HepG2 (cell line): ENCODE data around the gene SRGAP3. TPM values are rescaled to one million over a fixed set of nuclear protein-coding genes. Genes with fewer than 3 reads are reported as not detected.
A peak's percentile ranks its signal among the peaks of the same experiment; 100 is the strongest.

Experiments used
- GZF1 ChIP-seq: sonication (generic); formaldehyde crosslinking; IDR thresholded peaks from 2 replicates; pipeline ENCODE4 v1.5.1; 2020; ENCODE audit warnings: mild to moderate bottlenecking, missing genetic modification reagents
- HOXA5 ChIP-seq: sonication (generic); formaldehyde crosslinking; IDR thresholded peaks from 2 replicates; pipeline ENCODE4 v1.4.0; 2020; ENCODE audit warnings: missing genetic modification reagents
- HOXA9 ChIP-seq: sonication (generic); formaldehyde crosslinking; IDR thresholded peaks from 2 replicates; pipeline ENCODE4 v1.8.1; 2022; ENCODE audit warnings: missing genetic modification reagents, mild to moderate bottlenecking, moderate library complexity, borderline replicate concordance
- KDM5A ChIP-seq: fragments of 200-600 bp; sonication (generic); IDR thresholded peaks from 2 replicates; pipeline ENCODE4 v1.7.0; 2018; ENCODE audit warnings: antibody characterized with exemption, mild to moderate bottlenecking, low read length, borderline replicate concordance
- KLF15 ChIP-seq: sonication (generic); formaldehyde crosslinking; IDR thresholded peaks from 2 replicates; pipeline ENCODE4 v1.8.1; 2023; ENCODE audit warnings: borderline replicate concordance, mild to moderate bottlenecking, inconsistent platforms, missing genetic modification reagents, mixed read lengths
- MYC ChIP-seq: sonication (generic); formaldehyde crosslinking; IDR thresholded peaks from 2 replicates; pipeline ENCODE4 v1.9.0; 2021; ENCODE audit warnings: missing genetic modification reagents, borderline replicate concordance
- PAX8 ChIP-seq: sonication (generic); formaldehyde crosslinking; IDR thresholded peaks from 2 replicates; pipeline ENCODE4 v1.8.0; 2022; ENCODE audit warnings: mild to moderate bottlenecking, missing genetic modification reagents, borderline replicate concordance
- SAFB2 ChIP-seq: sonication (generic); formaldehyde crosslinking; IDR thresholded peaks from 2 replicates; pipeline ENCODE4 v1.5.1; 2020; ENCODE audit warnings: missing genetic modification reagents, low read depth, mild to moderate bottlenecking, borderline replicate concordance
- SMAD3 ChIP-seq: sonication (generic); formaldehyde crosslinking; IDR thresholded peaks from 2 replicates; pipeline ENCODE4 v1.4.0; 2020; ENCODE audit warnings: missing genetic modification reagents
- SOX13 ChIP-seq, 3 experiments: fragments of 450-650 bp in 1 of 3; sonication (generic) in 1 of 3; formaldehyde crosslinking in 1 of 3; IDR thresholded peaks in 2 of 3; conservative IDR thresholded peaks in 1 of 3; 2 replicates each; pipeline versions ENCODE4 v1.5.0 to v1.6.1; 2016 to 2020; ENCODE audit warnings: antibody characterized with exemption in 1 of 3, mild to moderate bottlenecking in 1 of 3, missing compliant biosample characterization in 1 of 3, missing genetic modification reagents in 1 of 3, moderate library complexity in 1 of 3
- SRSF1 ChIP-seq: fragments of 200-400 bp; formaldehyde crosslinking; optimal IDR thresholded peaks from 2 replicates; pipeline ENCODE3; 2017; ENCODE audit warnings: mild to moderate bottlenecking, low read depth, low read length, moderate library complexity
- STAT5B ChIP-seq: sonication (generic); formaldehyde crosslinking; IDR thresholded peaks from 2 replicates; pipeline ENCODE4 v1.4.0; 2020; ENCODE audit warnings: missing genetic modification reagents
- TGIF2 ChIP-seq: IDR thresholded peaks from 2 replicates; pipeline ENCODE4 v1.6.1; 2016; ENCODE audit warnings: control low read depth, missing compliant biosample characterization
- ZFP90 ChIP-seq: sonication (generic); formaldehyde crosslinking; IDR thresholded peaks from 2 replicates; pipeline ENCODE4 v1.8.0; 2022; ENCODE audit warnings: missing genetic modification reagents, mild to moderate bottlenecking, inconsistent platforms, borderline replicate concordance
- ZNF317 ChIP-seq: sonication (generic); formaldehyde crosslinking; IDR thresholded peaks from 2 replicates; pipeline ENCODE4 v1.5.0; 2020; ENCODE audit warnings: mild to moderate bottlenecking, missing genetic modification reagents
- ZNF451 ChIP-seq: sonication (generic); formaldehyde crosslinking; IDR thresholded peaks from 2 replicates; pipeline ENCODE4 v1.5.0; 2020; ENCODE audit warnings: mild to moderate bottlenecking, missing genetic modification reagents
- polyA plus RNA-seq, 8 experiments: library from polyadenylated mRNA; depleted of rRNA in 3 of 8; stranded (reverse) in 7 of 8; unstranded in 1 of 8; fragments of >200 nt; fragmentation: Illumina TruSeq in 4 of 8; extraction: Trizol in 4 of 8; gene quantifications; 2 replicates each; pipeline versions ENCODE4 v1.2.1 to v1.2.3, GENCODE V29; 2011 to 2016; ENCODE audit warnings: low read depth in 4 of 8, missing spikeins in 1 of 8, mixed read lengths in 1 of 8; ENCODE audit not compliant: insufficient read depth in 1 of 8
- total RNA-seq, 5 experiments: library from RNA; depleted of rRNA; stranded (reverse); fragments of >200 nt; fragmentation: Illumina TruSeq; extraction: Trizol; gene quantifications; 2 replicates each; pipeline ENCODE4 v1.2.3, GENCODE V29; 2016; ENCODE audit warnings: low read depth in 1 of 5
- TF ChIP-seq, protein P1 (sequence below): sonication (generic); formaldehyde crosslinking; IDR thresholded peaks from 2 replicates; pipeline ENCODE4 v1.4.0; 2020; ENCODE audit warnings: mild to moderate bottlenecking, missing genetic modification reagents
- TF ChIP-seq, protein P2 (sequence below): sonication (generic); formaldehyde crosslinking; IDR thresholded peaks from 2 replicates; pipeline ENCODE4 v1.4.0; 2020; ENCODE audit warnings: missing genetic modification reagents, borderline replicate concordance
- TF ChIP-seq, protein P3 (sequence below): fragments of 450-650 bp; IDR thresholded peaks from 2 replicates; pipeline ENCODE4 v1.6.1; 2017
- TF ChIP-seq, protein P4 (sequence below): sonication (generic); formaldehyde crosslinking; IDR thresholded peaks from 2 replicates; pipeline ENCODE4 v1.4.0; 2020; ENCODE audit warnings: missing genetic modification reagents

Gene SRGAP3
- total and polyA plus RNA-seq, 2 of the 13 experiments (the other 11 are each of a cell fraction or from before 2014, with no cell fraction given), result 1.2 to 1.4 TPM

DNA sequence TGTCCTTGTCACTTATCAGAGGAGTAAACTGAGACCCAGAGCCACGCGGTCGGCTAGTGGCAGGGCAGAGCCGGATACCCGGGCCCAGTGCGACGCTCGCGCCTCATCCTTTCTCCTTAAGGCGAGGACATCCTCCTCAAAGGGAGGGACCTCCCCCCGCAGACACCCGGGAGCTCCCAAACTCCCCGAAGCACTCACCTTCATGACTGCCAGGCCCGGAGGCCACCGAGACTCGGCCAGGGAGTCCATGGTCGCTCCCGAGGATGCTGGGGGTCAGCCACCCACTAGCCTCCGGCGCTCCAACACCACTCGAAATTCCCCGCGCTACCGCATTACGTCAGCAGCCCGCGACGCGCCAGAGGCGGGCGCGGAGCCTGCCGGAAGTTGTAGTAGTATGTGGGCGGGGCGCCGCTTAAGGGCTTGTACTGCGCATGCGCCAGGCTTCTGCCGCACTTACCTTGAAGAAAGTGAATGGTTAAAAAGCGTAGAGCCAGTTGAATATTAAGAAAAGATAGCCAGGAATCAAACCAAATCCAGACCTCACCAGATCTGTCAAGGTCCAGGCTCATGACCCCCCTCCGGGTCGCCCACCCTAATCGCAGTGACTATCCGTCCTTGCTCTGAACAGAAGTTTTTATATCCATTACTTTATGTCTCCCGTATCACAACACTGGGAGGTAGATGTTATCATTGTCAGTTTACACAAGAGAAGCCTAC, 286.2 kb downstream of the SRGAP3 start, which contains the start of gene RAD18 (continued):
- TF ChIP-seq SAFB2 (peak; percentile 40; the same call in 1 of the 2 replicates), KLF15 (CRISPR knock-in tag) (no peak), SOX13 (IDR thresholded peaks at IDR 0.05) (no peak), SOX13 (CRISPR knock-in tag; conservative IDR thresholded peaks at IDR 0.05 in 1 of 2, IDR thresholded peaks at IDR 0.05 in 1 of 2) (peak in 1 of 2 experiments; percentile 49; a peak in 1 of 4 replicates), ZNF317 (0 out of 2 replicates have a peak, but pooled peaks have one; percentile 16), STAT5B (no peak), HOXA5 (CRISPR knock-in tag) (peak; percentile 30; the same call in 1 of the 2 replicates), SMAD3 (no peak), MYC (peak; percentile 34; the same call in 1 of the 2 replicates), PAX8 (CRISPR knock-in tag) (no peak), ZNF451 (CRISPR knock-in tag) (no peak), SRSF1 (no peak), HOXA9 (CRISPR knock-in tag) (no peak), KDM5A (peak; percentile 95), ZFP90 (CRISPR knock-in tag) (no peak; the same call in 1 of the 2 replicates), TGIF2 (CRISPR knock-in tag) (peak; percentile 89; the same call in 1 of the 2 replicates), GZF1 (CRISPR knock-in tag) (0 out of 2 replicates have a peak, but pooled peaks have one; percentile 21)
- TF ChIP-seq, protein P1, sequence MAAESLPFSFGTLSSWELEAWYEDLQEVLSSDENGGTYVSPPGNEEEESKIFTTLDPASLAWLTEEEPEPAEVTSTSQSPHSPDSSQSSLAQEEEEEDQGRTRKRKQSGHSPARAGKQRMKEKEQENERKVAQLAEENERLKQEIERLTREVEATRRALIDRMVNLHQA, result no peak
- TF ChIP-seq, protein P2, sequence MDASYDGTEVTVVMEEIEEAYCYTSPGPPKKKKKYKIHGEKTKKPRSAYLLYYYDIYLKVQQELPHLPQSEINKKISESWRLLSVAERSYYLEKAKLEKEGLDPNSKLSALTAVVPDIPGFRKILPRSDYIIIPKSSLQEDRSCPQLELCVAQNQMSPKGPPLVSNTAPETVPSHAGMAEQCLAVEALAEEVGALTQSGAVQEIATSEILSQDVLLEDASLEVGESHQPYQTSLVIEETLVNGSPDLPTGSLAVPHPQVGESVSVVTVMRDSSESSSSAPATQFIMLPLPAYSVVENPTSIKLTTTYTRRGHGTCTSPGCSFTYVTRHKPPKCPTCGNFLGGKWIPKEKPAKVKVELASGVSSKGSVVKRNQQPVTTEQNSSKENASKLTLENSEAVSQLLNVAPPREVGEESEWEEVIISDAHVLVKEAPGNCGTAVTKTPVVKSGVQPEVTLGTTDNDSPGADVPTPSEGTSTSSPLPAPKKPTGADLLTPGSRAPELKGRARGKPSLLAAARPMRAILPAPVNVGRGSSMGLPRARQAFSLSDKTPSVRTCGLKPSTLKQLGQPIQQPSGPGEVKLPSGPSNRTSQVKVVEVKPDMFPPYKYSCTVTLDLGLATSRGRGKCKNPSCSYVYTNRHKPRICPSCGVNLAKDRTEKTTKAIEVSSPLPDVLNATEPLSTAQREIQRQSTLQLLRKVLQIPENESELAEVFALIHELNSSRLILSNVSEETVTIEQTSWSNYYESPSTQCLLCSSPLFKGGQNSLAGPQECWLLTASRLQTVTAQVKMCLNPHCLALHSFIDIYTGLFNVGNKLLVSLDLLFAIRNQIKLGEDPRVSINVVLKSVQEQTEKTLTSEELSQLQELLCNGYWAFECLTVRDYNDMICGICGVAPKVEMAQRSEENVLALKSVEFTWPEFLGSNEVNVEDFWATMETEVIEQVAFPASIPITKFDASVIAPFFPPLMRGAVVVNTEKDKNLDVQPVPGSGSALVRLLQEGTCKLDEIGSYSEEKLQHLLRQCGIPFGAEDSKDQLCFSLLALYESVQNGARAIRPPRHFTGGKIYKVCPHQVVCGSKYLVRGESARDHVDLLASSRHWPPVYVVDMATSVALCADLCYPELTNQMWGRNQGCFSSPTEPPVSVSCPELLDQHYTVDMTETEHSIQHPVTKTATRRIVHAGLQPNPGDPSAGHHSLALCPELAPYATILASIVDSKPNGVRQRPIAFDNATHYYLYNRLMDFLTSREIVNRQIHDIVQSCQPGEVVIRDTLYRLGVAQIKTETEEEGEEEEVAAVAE (CRISPR knock-in tag), result no peak
- TF ChIP-seq, protein P3, sequence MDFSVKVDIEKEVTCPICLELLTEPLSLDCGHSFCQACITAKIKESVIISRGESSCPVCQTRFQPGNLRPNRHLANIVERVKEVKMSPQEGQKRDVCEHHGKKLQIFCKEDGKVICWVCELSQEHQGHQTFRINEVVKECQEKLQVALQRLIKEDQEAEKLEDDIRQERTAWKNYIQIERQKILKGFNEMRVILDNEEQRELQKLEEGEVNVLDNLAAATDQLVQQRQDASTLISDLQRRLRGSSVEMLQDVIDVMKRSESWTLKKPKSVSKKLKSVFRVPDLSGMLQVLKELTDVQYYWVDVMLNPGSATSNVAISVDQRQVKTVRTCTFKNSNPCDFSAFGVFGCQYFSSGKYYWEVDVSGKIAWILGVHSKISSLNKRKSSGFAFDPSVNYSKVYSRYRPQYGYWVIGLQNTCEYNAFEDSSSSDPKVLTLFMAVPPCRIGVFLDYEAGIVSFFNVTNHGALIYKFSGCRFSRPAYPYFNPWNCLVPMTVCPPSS, result no peak
- TF ChIP-seq, protein P4, sequence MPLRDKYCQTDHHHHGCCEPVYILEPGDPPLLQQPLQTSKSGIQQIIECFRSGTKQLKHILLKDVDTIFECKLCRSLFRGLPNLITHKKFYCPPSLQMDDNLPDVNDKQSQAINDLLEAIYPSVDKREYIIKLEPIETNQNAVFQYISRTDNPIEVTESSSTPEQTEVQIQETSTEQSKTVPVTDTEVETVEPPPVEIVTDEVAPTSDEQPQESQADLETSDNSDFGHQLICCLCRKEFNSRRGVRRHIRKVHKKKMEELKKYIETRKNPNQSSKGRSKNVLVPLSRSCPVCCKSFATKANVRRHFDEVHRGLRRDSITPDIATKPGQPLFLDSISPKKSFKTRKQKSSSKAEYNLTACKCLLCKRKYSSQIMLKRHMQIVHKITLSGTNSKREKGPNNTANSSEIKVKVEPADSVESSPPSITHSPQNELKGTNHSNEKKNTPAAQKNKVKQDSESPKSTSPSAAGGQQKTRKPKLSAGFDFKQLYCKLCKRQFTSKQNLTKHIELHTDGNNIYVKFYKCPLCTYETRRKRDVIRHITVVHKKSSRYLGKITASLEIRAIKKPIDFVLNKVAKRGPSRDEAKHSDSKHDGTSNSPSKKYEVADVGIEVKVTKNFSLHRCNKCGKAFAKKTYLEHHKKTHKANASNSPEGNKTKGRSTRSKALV (CRISPR knock-in tag), result no peak
